ES-I3 (cell line): ENCODE results near the gene POU2AF1.

Source experiments
- H3K36me3 ChIP-seq: 2 replicates; pipeline ENCODE4 v1.6.1; 2013; ENCODE audit warnings: mild to moderate bottlenecking, low read length, control low read depth, moderate library complexity; ENCODE audit not compliant: insufficient read depth
- H3K4me1 ChIP-seq: 2 replicates; pipeline ENCODE4 v1.6.1; 2013; ENCODE audit warnings: mild to moderate bottlenecking, control low read depth, low read length; ENCODE audit not compliant: insufficient read depth
- H3K9ac ChIP-seq: 2 replicates; pipeline ENCODE4 v1.6.1; 2013; ENCODE audit warnings: low read depth, mild to moderate bottlenecking, low read length, moderate library complexity
- H3K9me3 ChIP-seq: 2 replicates; pipeline ENCODE4 v1.6.1; 2013; ENCODE audit warnings: mild to moderate bottlenecking, low read length, moderate library complexity; ENCODE audit not compliant: control insufficient read depth, insufficient read depth

The POU2AF1 gene

GRCh38 chr11:111342329-111342728 lies 36.7 kb downstream of the POU2AF1 start:
- H3K4me1 ChIP-seq: peaks cover 4% of the 10 kb centered on the region; the same call in 1 of the 2 replicates
- H3K9ac ChIP-seq: no peak overlapping the region
- no peaks in the 10 kb centered on the region for H3K36me3 ChIP-seq
- H3K9me3 ChIP-seq: peaks cover 3% of the 10 kb centered on the region; the same call in 1 of the 2 replicates

GRCh38 chr11:111339758-111340388 lies 39.2 kb downstream of the POU2AF1 start:
- no peak overlapping the region for H3K9ac ChIP-seq
- H3K36me3 ChIP-seq: no peaks in the 10 kb centered on the region
- peaks cover 15% of the 10 kb centered on the region; the same call in 1 of the 2 replicates for H3K4me1 ChIP-seq
- peaks cover 3% of the 10 kb centered on the region; the same call in 1 of the 2 replicates for H3K9me3 ChIP-seq

- Histone ChIP-seq H3K9ac (no peak overlapping the region), H3K4me1 (peaks cover 11% of the 10 kb centered on the region; the same call in 1 of the 2 replicates), H3K9me3 (peaks cover 3% of the 10 kb centered on the region; the same call in 1 of the 2 replicates), H3K36me3 (no peaks in the 10 kb centered on the region)
Observed at GRCh38 chr11:111336582-111337256, 42.4 kb downstream of the POU2AF1 start.

- H3K36me3 ChIP-seq: no peaks in the 10 kb centered on the region
- peaks cover 3% of the 10 kb centered on the region; the same call in 1 of the 2 replicates for H3K9me3 ChIP-seq
- no peak overlapping the region for H3K9ac ChIP-seq
- peaks cover 11% of the 10 kb centered on the region; the same call in 1 of the 2 replicates for H3K4me1 ChIP-seq
Observed at GRCh38 chr11:111336062-111336461, 43.0 kb downstream of the POU2AF1 start.

- peaks cover 3% of the 10 kb centered on the region; the same call in 1 of the 2 replicates for H3K9me3 ChIP-seq
- no peaks in the 10 kb centered on the region for H3K36me3 ChIP-seq
- H3K4me1 ChIP-seq: peaks cover 11% of the 10 kb centered on the region; the same call in 1 of the 2 replicates
- H3K9ac ChIP-seq: no peak overlapping the region
Observed at GRCh38 chr11:111335549-111335948, 43.5 kb downstream of the POU2AF1 start.

- no peak overlapping the region for H3K9ac ChIP-seq
- H3K4me1 ChIP-seq: peaks cover 11% of the 10 kb centered on the region; the same call in 1 of the 2 replicates
- H3K9me3 ChIP-seq: peaks cover 3% of the 10 kb centered on the region; the same call in 1 of the 2 replicates
- H3K36me3 ChIP-seq: no peaks in the 10 kb centered on the region
Observed at GRCh38 chr11:111334532-111335502, 44.3 kb downstream of the POU2AF1 start.

- peaks cover 11% of the 10 kb centered on the region; the same call in 1 of the 2 replicates for H3K4me1 ChIP-seq
- no peaks in the 10 kb centered on the region for H3K36me3 ChIP-seq
- H3K9me3 ChIP-seq: no peaks in the 10 kb centered on the region
- no peak overlapping the region for H3K9ac ChIP-seq
Observed at GRCh38 chr11:111331711-111332479, 47.2 kb downstream of the POU2AF1 start.

- no peak overlapping the region for H3K9ac ChIP-seq
- no peaks in the 10 kb centered on the region for H3K9me3 ChIP-seq
- no peaks in the 10 kb centered on the region for H3K4me1 ChIP-seq
- H3K36me3 ChIP-seq: no peaks in the 10 kb centered on the region
Observed at GRCh38 chr11:111330234-111330893, 48.7 kb downstream of the POU2AF1 start.

GRCh38 chr11:111329306-111330204 lies 49.5 kb downstream of the POU2AF1 start:
- Histone ChIP-seq H3K36me3 (no peaks in the 10 kb centered on the region), H3K9ac (no peak overlapping the region), H3K9me3 (no peaks in the 10 kb centered on the region), H3K4me1 (no peaks in the 10 kb centered on the region)

- H3K4me1 ChIP-seq: no peaks in the 10 kb centered on the region
- H3K9ac ChIP-seq: no peak overlapping the region
- no peaks in the 10 kb centered on the region for H3K36me3 ChIP-seq
- H3K9me3 ChIP-seq: no peaks in the 10 kb centered on the region
Observed at GRCh38 chr11:111327908-111328624, 51.0 kb downstream of the POU2AF1 start.

GRCh38 chr11:111326824-111327223 lies 52.3 kb downstream of the POU2AF1 start:
- H3K36me3 ChIP-seq: no peaks in the 10 kb centered on the region
- H3K9ac ChIP-seq: no peak overlapping the region
- no peaks in the 10 kb centered on the region for H3K9me3 ChIP-seq
- H3K4me1 ChIP-seq: no peaks in the 10 kb centered on the region

GRCh38 chr11:111325259-111325658 lies 53.8 kb downstream of the POU2AF1 start:
- H3K9ac ChIP-seq: no peak overlapping the region
- no peaks in the 10 kb centered on the region for H3K9me3 ChIP-seq
- no peaks in the 10 kb centered on the region for H3K36me3 ChIP-seq
- H3K4me1 ChIP-seq: peaks cover 4% of the 10 kb centered on the region
